ENCODE data around the gene CMC2.

The CMC2 gene

GRCh38 chr16:81000873-81001272 is 5.8 kb downstream of the CMC2 start:
- no peak overlapping the region for H3K4me3 ChIP-seq (ENCODE audit: low read depth, low read length)
- TF ChIP-seq CTCF (IDR thresholded peaks at IDR 0.05), result no peak
- no peak overlapping the region for H3K4me2 ChIP-seq (ENCODE audit: low read length)
- no peaks in the 10 kb centered on the region for H3K36me3 ChIP-seq (ENCODE audit: control insufficient read depth, insufficient read depth, low read length)
- no peaks in the 10 kb centered on the region for H3K9me3 ChIP-seq (ENCODE audit: control insufficient read depth, low read length)
- H3K27me3 ChIP-seq (ENCODE audit: control insufficient read depth, insufficient read depth, low read length), result no peaks in the 10 kb centered on the region
- H2AFZ ChIP-seq, result no peak overlapping the region
- no peak overlapping the region for H3K27ac ChIP-seq
- peaks cover 53% of the 10 kb centered on the region for H3K79me2 ChIP-seq
- no peak overlapping the region for H3K9ac ChIP-seq
- peaks cover 4% of the 10 kb centered on the region for H3K4me1 ChIP-seq

- Histone ChIP-seq H3K79me2 (peaks cover 33% of the 10 kb centered on the region), H3K27ac (no peak overlapping the region), H3K9ac (no peak overlapping the region), H3K27me3 (ENCODE audit: control insufficient read depth, insufficient read depth, low read length) (no peaks in the 10 kb centered on the region), H3K9me3 (ENCODE audit: control insufficient read depth, low read length) (no peaks in the 10 kb centered on the region), H3K36me3 (ENCODE audit: control insufficient read depth, insufficient read depth, low read length) (no peaks in the 10 kb centered on the region), H2AFZ (no peak overlapping the region), H3K4me2 (ENCODE audit: low read length) (no peak overlapping the region), H3K4me1 (no peaks in the 10 kb centered on the region), H3K4me3 (ENCODE audit: low read depth, low read length) (no peak overlapping the region)
- TF ChIP-seq CTCF (IDR thresholded peaks at IDR 0.05), result no peak
Observed at GRCh38 chr16:80997964-80998620, 8.6 kb downstream of the CMC2 start.

GRCh38 chr16:80997139-80997798 is 9.4 kb downstream of the CMC2 start:
- TF ChIP-seq CTCF (IDR thresholded peaks at IDR 0.05), result no peak
- Histone ChIP-seq H3K4me2 (ENCODE audit: low read length) (no peak overlapping the region), H3K9ac (no peak overlapping the region), H3K27me3 (ENCODE audit: control insufficient read depth, insufficient read depth, low read length) (no peaks in the 10 kb centered on the region), H3K79me2 (peaks cover 30% of the 10 kb centered on the region), H2AFZ (no peak overlapping the region), H3K9me3 (ENCODE audit: control insufficient read depth, low read length) (no peaks in the 10 kb centered on the region), H3K27ac (no peak overlapping the region), H3K4me1 (no peaks in the 10 kb centered on the region), H3K36me3 (ENCODE audit: control insufficient read depth, insufficient read depth, low read length) (no peaks in the 10 kb centered on the region), H3K4me3 (ENCODE audit: low read depth, low read length) (no peak overlapping the region)

GRCh38 chr16:80996688-80997138 is 10.0 kb downstream of the CMC2 start:
- Histone ChIP-seq H3K9me3 (ENCODE audit: control insufficient read depth, low read length) (no peaks in the 10 kb centered on the region), H3K4me2 (ENCODE audit: low read length) (no peak overlapping the region), H3K9ac (no peak overlapping the region), H2AFZ (no peak overlapping the region), H3K36me3 (ENCODE audit: control insufficient read depth, insufficient read depth, low read length) (no peaks in the 10 kb centered on the region), H3K79me2 (peaks cover 31% of the 10 kb centered on the region), H3K4me1 (no peaks in the 10 kb centered on the region), H3K27me3 (ENCODE audit: control insufficient read depth, insufficient read depth, low read length) (no peaks in the 10 kb centered on the region), H3K27ac (no peak overlapping the region), H3K4me3 (ENCODE audit: low read depth, low read length) (no peak overlapping the region)
- no peak for TF ChIP-seq CTCF (IDR thresholded peaks at IDR 0.05)

- no peak for TF ChIP-seq CTCF (IDR thresholded peaks at IDR 0.05)
- H3K27me3 ChIP-seq (ENCODE audit: control insufficient read depth, insufficient read depth, low read length), result no peaks in the 10 kb centered on the region
- H3K36me3 ChIP-seq (ENCODE audit: control insufficient read depth, insufficient read depth, low read length), result no peaks in the 10 kb centered on the region
- no peak overlapping the region for H3K27ac ChIP-seq
- H3K4me1 ChIP-seq, result no peaks in the 10 kb centered on the region
- no peak overlapping the region for H2AFZ ChIP-seq
- no peak overlapping the region for H3K4me3 ChIP-seq (ENCODE audit: low read depth, low read length)
- H3K79me2 ChIP-seq, result peaks cover 24% of the 10 kb centered on the region
- no peak overlapping the region for H3K4me2 ChIP-seq (ENCODE audit: low read length)
- no peak overlapping the region for H3K9ac ChIP-seq
- H3K9me3 ChIP-seq (ENCODE audit: control insufficient read depth, low read length), result no peaks in the 10 kb centered on the region
Observed at GRCh38 chr16:80994451-80994850, 12.2 kb downstream of the CMC2 start.

Measured in parathyroid adenoma (tissue), 2 donors.